Stomach (tissue), 4 donors: Measurements from ENCODE around the gene C5AR2.

ENCODE experiments used
- EP300 ChIP-seq: sonication (generic); formaldehyde crosslinking; IDR thresholded peaks from one replicate; pipeline ENCODE4 v1.6.1; 2017; ENCODE audit warnings: antibody characterized with exemption
- POLR2A ChIP-seq, 4 donors: fragments of 450-650 bp; IDR thresholded peaks; one replicate each; pipeline ENCODE4 v1.6.1; 2016; ENCODE audit warnings: antibody characterized with exemption in 4 of 4, control low read depth in 2 of 4, mild to moderate bottlenecking in 1 of 4, moderate library complexity in 1 of 4
- POLR2AphosphoS5 ChIP-seq, 3 donors: sonication (generic); formaldehyde crosslinking; IDR thresholded peaks; one replicate each; pipeline ENCODE4 v1.6.1; 2016; ENCODE audit warnings: antibody characterized with exemption in 3 of 3

DNA sequence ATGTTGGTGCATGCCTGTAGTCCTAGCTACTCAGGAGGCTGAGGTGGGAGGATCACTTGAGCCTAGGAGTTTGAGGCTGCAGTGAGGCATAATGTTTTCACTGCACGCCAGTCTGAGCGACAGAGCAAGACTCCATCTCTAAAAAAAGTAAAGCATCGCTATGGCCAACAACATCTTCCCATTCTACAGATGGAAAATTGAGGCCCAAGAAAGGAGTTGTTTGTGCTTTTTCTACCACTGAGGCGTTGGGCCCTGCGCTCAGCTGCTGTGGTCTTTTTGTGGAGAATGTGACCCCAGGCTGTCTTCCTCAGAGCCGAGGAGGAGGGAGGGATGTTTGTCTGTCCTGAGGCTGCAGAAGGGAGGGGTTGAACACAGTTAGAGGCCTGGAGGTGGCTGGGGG lies 485 bp upstream of the C5AR2 start:
- TF ChIP-seq POLR2A (IDR thresholded peaks at IDR 0.05) (no peak), EP300 (no peak), POLR2AphosphoS5 (IDR thresholded peaks at IDR 0.05) (no peak)
